GM23338 (cell line): ENCODE measurements around the gene BEST2.

ENCODE experiments used
- CREB1 ChIP-seq: fragments of 250-450 bp; sonication (Bioruptor Pico); IDR thresholded peaks from 2 replicates; pipeline ENCODE4 v1.5.0; 2020; ENCODE audit warnings: low read depth, mild to moderate bottlenecking, moderate library complexity
- CTCF ChIP-seq, 2 experiments: fragments of 200-600 bp in 1 of 2; sonication (generic) in 1 of 2; conservative IDR thresholded peaks; 2 replicates each; pipeline versions ENCODE4 v1.5.1 to v1.6.1; 2016 to 2017; ENCODE audit warnings: antibody characterized with exemption in 2 of 2, low read depth in 2 of 2, mild to moderate bottlenecking in 2 of 2, moderate library complexity in 1 of 2
- POLR2AphosphoS5 ChIP-seq: IDR thresholded peaks from 2 replicates; pipeline ENCODE4 v1.6.1; 2016; ENCODE audit warnings: antibody characterized with exemption, low read depth
- REST ChIP-seq: IDR thresholded peaks from one replicate; pipeline ENCODE4 v1.6.1; 2018; ENCODE audit warnings: antibody characterized with exemption; ENCODE audit not compliant: unreplicated experiment

GRCh38 chr19:12721656-12722565 lies 29.7 kb upstream of the BEST2 start:
- TF ChIP-seq POLR2AphosphoS5 (no peak), CTCF (conservative IDR thresholded peaks at IDR 0.05; ENCODE audit: low read depth in 2 of 2) (no peak), CREB1 (CRISPR knock-in tag) (no peak), REST (no peak)
